GM12865 (cell line): ENCODE measurements around the gene CABP4.

Experiments
- DNase-seq: peaks from one replicate; pipeline ENCODE4 v3.0.0; 2010; ENCODE audit warnings: low read depth
- H3K4me3 ChIP-seq: 2 replicates; pipeline ENCODE4 v1.5.1; 2011; ENCODE audit warnings: mild to moderate bottlenecking, low read depth, low read length, control low read depth
- CTCF ChIP-seq: IDR thresholded peaks from 2 replicates; pipeline ENCODE4 v1.5.1; 2011; ENCODE audit warnings: low read length, control low read depth, low read depth, inconsistent platforms; ENCODE audit not compliant: insufficient read depth; ENCODE audit errors: missing control alignments

The CABP4 gene

GRCh38 chr11:67419325-67420049 lies 35.7 kb upstream of the CABP4 start:
- H3K4me3 ChIP-seq: no peak overlapping the region
- no peak for TF ChIP-seq CTCF
- no peak for DNase-seq

GRCh38 chr11:67420147-67420645 lies 35.0 kb upstream of the CABP4 start:
- TF ChIP-seq CTCF: no peak
- no peak for DNase-seq
- peak overlapping the region; percentile 41 for H3K4me3 ChIP-seq

GRCh38 chr11:67420646-67421429 lies 34.3 kb upstream of the CABP4 start:
- H3K4me3 ChIP-seq: peak overlapping the region; percentile 41
- TF ChIP-seq CTCF: no peak
- peak; percentile 97 for DNase-seq

- TF ChIP-seq CTCF: no peak
- H3K4me3 ChIP-seq: no peak overlapping the region
Observed at GRCh38 chr11:67421430-67422031, 33.6 kb upstream of the CABP4 start.

GRCh38 chr11:67422891-67423290 lies 32.3 kb upstream of the CABP4 start:
- DNase-seq: no peak
- TF ChIP-seq CTCF: no peak
- no peak overlapping the region for H3K4me3 ChIP-seq

More at GRCh38 chr11:67421430-67422031, 33.6 kb upstream of the CABP4 start:
- no peak for DNase-seq

- TF ChIP-seq CTCF: no peak
- H3K4me3 ChIP-seq: no peak overlapping the region
- DNase-seq: no peak
Observed at GRCh38 chr11:67423466-67423865, 31.7 kb upstream of the CABP4 start.
